DND-41 (cell line): ENCODE data around the gene LSM4.

ENCODE experiments used
- CTCF ChIP-seq: IDR thresholded peaks from 2 replicates; pipeline ENCODE4 v1.5.1; 2012; ENCODE audit warnings: borderline replicate concordance, low read length, moderate library complexity, mild to moderate bottlenecking; ENCODE audit not compliant: poor library complexity, severe bottlenecking; ENCODE audit errors: extremely low read depth
- EZH2 ChIP-seq: IDR thresholded peaks from 3 replicates; pipeline ENCODE4 v1.6.1; 2012; ENCODE audit warnings: borderline replicate concordance, low read depth, mild to moderate bottlenecking, moderate library complexity, low read length, inconsistent platforms; ENCODE audit not compliant: severe bottlenecking

DNA sequence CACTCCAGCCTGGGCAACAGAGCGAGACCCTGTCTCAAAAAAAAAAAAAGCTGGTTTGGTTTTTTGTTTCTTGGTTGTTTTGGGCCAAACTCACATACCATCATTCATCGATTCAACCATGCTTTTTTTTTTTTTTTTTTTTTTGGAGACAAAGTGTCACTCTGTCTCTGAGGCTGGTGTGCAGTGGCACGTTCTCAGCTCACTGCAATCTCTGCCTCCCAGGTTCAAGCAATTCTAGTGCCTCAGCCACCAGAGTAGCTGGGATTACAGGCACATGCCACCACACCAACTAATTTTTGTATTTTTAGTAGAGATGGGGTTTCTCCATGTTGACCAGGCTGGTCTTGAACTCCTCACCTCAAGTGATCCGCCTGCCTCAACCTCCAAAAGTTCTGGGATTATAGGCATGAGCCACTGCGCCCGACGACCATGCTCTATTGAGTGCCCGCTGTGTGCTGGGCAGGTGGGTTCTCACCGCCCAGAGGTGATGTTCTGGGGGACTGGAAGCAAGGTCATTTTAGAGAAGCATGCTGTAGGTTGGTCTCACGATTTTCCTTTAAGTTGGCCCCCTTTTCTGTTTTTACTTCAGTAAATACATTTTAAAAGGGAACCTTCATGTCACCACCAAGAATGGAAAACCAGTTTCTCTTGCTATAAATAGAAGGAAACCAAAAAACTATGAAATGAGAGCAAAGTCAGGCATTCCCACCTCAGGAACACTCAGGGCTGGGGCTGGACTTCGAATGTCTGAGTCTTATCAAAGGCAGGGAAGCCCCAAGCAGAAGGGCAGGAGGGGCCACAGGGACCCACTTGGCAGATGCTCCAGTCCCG is 33.2 kb downstream of the LSM4 start:
- TF ChIP-seq CTCF (no peak), EZH2 (no peak)
